H7 (cell line): ENCODE data around the gene REX1BD. TPM values are rescaled to one million over a fixed set of nuclear protein-coding genes. Genes with fewer than 3 reads are reported as not detected.
"Not testable (repeated sequence)": the region's sequence is repeated elsewhere in the genome, so short reads cannot be mapped to it uniquely, and the experiment has no call there.

Source experiments
- DNase-seq: peaks from one replicate; pipeline ENCODE4 v3.0.0; 2012
- H3K27me3 ChIP-seq: 2 replicates; pipeline ENCODE4 v1.6.0; 2011; ENCODE audit warnings: mild to moderate bottlenecking, low read length; ENCODE audit not compliant: control insufficient read depth, insufficient read depth
- H3K36me3 ChIP-seq: replicated peaks from 2 replicates; pipeline ENCODE4 v1.5.1; 2011; ENCODE audit warnings: low read length; ENCODE audit not compliant: control insufficient read depth, insufficient read depth
- H3K4me3 ChIP-seq: 2 replicates; pipeline ENCODE4 v1.5.1; 2011; ENCODE audit warnings: low read depth, mild to moderate bottlenecking, control low read depth, low read length, moderate library complexity; ENCODE audit not compliant: insufficient read depth
- total RNA-seq: library from RNA; depleted of rRNA; stranded (reverse); fragments of >200 nt; shearing (Covaris generic); gene quantifications from 2 replicates; pipeline ENCODE4 v1.2.3, GENCODE V29; 2014; rRNA removed

REX1BD gene
- 117 TPM in 2 replicates for total RNA-seq

DNA sequence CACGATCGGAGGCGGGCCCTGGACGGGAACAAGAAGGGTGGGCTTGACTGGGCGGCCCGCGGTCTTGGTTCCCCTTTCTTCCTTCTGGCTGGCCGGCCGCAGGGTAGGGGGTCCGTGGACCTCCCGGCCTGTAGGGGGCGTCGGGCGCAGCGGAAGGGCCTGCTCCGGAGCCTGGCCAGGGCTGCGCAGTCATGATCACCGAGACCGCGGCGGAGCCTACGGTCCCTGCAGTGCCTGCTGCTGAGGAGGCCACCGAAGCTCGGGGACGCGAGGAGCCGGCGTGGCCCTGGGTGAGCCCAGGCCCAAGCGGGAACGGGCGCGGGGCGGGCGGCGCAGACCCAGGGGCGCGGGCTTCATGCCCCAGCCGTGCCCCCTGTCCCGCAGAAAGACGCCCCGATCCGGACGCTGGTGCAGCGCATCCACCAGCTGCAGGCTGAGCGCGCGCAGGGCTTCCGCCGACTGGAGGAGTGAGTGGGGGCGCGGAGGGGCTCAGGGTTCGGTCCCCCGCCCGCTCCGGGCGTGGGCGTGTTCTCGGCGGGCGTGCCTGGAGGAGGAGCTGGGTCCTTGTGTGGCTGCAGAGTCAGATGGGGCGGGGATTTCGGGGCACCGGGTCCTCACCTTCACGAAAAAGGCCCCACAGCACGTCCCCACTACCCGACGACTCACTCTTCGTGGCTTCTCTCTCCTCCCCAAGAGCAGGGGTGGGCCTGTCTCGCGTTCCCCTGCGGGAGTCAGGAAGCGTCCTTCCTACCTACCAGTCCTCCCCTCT is at the start of gene REX1BD:
REX1BD (plus strand) TSS at position 188 of the 769 bp plus-strand sequence; CDS start at position 192, 4 bp downstream.
- Histone ChIP-seq H3K4me3 (peak within 1 kb of the TSS; percentile 91), H3K36me3 (peaks cover 2% of the 10 kb centered on the region; the same call in 1 of the 2 replicates), H3K27me3 (no peaks in the 10 kb centered on the region)
- peak; percentile 94 for DNase-seq

DNA sequence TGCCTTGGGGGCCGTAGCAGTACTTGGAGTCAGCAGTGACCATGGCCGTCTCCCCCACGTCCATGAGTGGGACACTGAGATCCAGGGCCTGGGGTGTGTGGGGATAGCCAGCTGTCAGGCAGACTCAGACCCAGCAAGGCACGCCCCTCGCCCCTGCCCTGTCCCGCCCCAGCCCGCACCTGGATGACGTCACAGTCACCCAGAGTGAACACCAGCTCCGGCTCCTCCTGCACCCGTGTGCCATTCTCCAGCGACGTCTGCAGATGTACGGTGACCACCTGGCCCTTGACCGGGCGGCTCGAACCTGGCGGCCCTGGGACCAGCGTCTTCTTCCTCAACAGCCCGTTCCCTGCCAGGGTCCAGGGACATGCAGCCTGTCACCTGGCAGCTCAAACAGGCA is 49.2 kb upstream of the REX1BD start:
- H3K36me3 ChIP-seq = peaks cover 28% of the 10 kb centered on the region
- no peaks in the 10 kb centered on the region for H3K27me3 ChIP-seq
- H3K4me3 ChIP-seq = no peak overlapping the region
- DNase-seq = peak; percentile 37

DNA sequence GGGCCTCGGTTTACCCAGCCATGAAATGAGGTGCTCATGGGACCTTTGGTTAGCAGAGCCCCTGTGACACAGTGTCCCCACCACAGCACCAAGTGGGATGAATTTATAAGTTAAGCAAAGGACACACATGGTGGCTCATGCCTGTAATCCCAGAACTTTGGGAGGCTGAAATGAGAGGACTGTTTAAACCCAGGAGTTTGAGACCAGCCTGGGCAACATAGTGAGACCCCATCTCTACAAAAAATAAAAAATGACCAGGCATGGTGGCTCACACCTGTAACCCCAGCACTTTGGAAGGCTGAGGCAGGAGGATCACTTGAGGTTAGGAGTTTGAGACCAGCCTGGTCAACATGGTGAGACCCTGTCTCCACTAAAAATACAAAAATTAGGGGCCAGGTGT is 48.4 kb upstream of the REX1BD start:
- peaks cover 28% of the 10 kb centered on the region for H3K36me3 ChIP-seq
- not testable (repeated sequence) for H3K4me3 ChIP-seq, H3K27me3 ChIP-seq, DNase-seq

- no peak overlapping the region for H3K4me3 ChIP-seq
- DNase-seq = peak; percentile 37
- no peaks in the 10 kb centered on the region for H3K27me3 ChIP-seq
- peaks cover 21% of the 10 kb centered on the region for H3K36me3 ChIP-seq
Observed at GRCh38 chr19:18541258-18541991, 47.2 kb upstream of the REX1BD start.

DNA sequence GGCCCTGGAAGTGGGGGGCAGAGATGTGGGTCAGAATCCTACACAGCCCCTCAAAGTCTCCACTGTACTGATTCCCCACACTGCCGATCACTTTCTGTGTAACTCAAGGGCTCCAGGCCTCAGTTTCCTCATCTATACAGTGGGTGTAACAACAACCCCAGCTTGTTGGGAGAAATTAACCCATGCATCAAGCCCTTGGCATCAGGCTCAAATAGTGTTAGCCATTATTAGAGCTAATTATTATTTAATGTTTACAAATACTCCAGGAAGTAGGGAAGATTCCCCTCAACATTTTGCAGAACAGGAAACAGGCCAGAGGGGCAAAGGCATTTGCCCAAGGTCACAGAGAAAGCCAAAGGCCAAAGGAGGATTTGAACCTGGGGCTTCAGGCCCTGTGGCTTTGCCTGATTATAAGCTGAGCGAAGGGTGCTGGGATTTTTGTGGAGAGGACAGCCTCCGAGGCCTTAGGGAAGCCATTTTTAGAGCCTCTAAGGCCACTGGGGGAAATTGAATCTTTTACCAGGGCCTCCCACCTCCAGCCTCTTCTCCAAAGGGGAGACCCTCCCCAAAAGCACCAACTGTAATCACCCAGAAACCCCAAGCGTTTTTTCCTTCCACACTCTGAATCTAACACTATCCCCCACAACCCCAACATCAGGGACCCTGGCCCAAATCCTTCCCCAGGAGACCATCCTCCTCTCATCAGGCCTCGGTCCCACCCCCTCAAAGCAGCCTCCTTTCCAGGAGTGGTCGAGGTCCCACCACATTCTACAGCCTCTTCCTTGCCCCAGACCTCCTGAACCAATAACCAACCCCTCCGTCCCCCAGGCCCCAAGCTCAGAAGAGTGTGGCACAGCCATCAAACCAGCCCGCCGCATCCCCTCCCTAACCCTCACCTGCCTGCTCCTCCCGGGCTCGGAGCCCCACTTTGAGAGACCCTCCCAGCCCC is 46.3 kb upstream of the REX1BD start:
- peaks cover 17% of the 10 kb centered on the region for H3K36me3 ChIP-seq
- H3K27me3 ChIP-seq = no peaks in the 10 kb centered on the region
- peak; percentile 88 for DNase-seq
- H3K4me3 ChIP-seq = peak overlapping the region; percentile 68

GRCh38 chr19:18542941-18543813 is 45.4 kb upstream of the REX1BD start, which contains the start of gene FKBP8:
TSS of gene FKBP8 (minus strand) at chr19:18543573. CDS start at chr19:18541970, 1,603 bp downstream.
- DNase-seq = peak; percentile 100
- peaks cover 14% of the 10 kb centered on the region for H3K36me3 ChIP-seq
- no peaks in the 10 kb centered on the region for H3K27me3 ChIP-seq
- peak within 1 kb of the TSS; percentile 68 for H3K4me3 ChIP-seq

- DNase-seq = peak; percentile 81
- Histone ChIP-seq H3K36me3 (peaks cover 14% of the 10 kb centered on the region), H3K4me3 (peak overlapping the region; percentile 58)
Observed at GRCh38 chr19:18543814-18544475, 44.7 kb upstream of the REX1BD start.

GRCh38 chr19:18551631-18552030 is 37.0 kb upstream of the REX1BD start:
- no peak overlapping the region for H3K4me3 ChIP-seq
- no peak for DNase-seq

More at GRCh38 chr19:18543814-18544475, 44.7 kb upstream of the REX1BD start:
- no peaks in the 10 kb centered on the region for H3K27me3 ChIP-seq

DNA sequence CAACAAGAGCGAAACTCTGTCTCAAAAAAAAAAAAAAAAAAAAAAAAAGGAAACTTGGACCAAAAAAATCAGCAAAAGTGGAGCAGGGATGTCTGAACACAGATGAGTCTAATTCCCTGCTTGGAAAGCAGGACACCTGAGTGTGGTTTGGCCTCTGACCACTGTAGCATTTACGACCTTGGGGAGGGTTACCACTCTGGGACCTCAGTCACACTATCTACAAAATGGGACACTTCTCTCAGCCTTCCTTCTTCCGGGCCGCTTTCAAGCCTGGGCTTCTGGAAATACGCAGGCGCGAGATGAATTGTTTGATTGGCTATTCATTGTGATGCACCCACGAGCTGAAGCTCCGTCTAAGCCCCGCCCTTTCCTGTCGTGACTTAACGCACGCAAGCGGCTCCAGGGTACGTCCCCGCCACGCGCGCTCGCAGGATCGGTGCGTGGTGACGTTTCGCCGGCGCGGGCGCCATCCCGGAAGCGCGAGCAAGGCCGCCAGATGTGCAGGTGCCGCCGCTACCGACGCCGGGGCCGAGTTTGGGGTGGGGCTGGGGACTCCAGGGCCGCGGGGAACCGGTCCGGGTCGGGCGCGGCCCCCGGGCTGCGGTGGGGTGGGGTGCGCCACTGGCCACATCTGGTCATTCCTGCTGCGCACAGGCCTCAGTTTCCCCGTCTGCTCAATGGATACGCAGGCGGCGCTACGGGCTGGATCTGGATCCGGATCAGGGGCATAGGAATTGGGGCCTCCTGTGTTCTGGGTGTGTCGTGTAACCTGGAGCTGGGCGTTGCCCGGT is 31.0 kb upstream of the REX1BD start, which contains the start of gene KXD1:
KXD1 (plus strand) TSS at position 460 of the 791 bp plus-strand sequence. CDS start 4,187 bp downstream, outside the sequence.
- Histone ChIP-seq H3K4me3 (peak within 1 kb of the TSS; percentile 90), H3K27me3 (no peaks in the 10 kb centered on the region), H3K36me3 (peaks cover 4% of the 10 kb centered on the region)
- DNase-seq = peak; percentile 96

More at GRCh38 chr19:18551631-18552030, 37.0 kb upstream of the REX1BD start:
- H3K36me3 ChIP-seq = no peaks in the 10 kb centered on the region
- no peaks in the 10 kb centered on the region for H3K27me3 ChIP-seq

DNA sequence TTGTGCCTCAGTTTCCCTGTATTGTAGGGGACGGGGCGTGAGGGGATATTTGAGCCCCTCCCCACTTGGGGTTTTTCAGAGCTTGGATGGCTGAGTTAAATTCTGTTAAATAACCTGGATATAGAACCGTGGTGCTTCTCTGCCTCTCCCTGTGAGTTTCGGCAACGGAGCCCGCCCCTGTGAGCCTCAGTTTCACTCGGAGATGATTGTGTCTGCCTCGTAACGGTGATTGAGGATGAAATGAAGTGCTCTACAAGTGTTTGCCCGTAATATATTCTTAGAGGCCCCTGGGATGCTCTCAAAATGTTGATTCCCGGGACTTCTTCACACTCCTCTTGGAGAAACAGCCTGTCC is 30.4 kb upstream of the REX1BD start:
- DNase-seq = no peak
- Histone ChIP-seq H3K4me3 (peak overlapping the region; percentile 90), H3K27me3 (no peaks in the 10 kb centered on the region), H3K36me3 (peaks cover 7% of the 10 kb centered on the region)

- H3K27me3 ChIP-seq = no peaks in the 10 kb centered on the region
- peaks cover 8% of the 10 kb centered on the region for H3K36me3 ChIP-seq
- DNase-seq = peak; percentile 43
- H3K4me3 ChIP-seq = peak overlapping the region; percentile 90
Observed at GRCh38 chr19:18558604-18559003, 30.0 kb upstream of the REX1BD start.

DNA sequence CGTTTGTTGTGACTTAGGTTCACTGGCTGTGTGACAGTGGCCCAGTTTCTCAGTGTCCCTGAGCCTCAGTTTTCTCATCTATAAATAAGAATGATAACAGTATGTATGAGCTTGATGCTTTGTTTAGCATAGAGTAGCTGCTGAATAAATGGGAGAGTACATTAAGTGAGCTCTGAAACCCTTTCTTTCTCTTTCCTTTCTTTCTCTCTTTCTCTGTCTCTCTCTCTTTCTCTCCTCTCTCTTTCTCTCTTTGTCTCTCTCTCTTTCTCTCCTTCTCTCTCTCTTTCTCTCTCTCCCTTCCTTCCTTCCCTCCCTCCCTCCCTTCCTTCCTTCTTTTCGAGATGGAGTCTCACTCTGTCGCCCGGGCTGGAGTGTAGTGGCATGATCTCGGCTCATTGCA is 28.9 kb upstream of the REX1BD start:
- Histone ChIP-seq H3K4me3 (no peak overlapping the region), H3K36me3 (peaks cover 13% of the 10 kb centered on the region), H3K27me3 (no peaks in the 10 kb centered on the region)
- DNase-seq = no peak
